Left lung (tissue), 10 donors: ENCODE data around the gene GRIK5. TPM values are rescaled to one million over a fixed set of nuclear protein-coding genes. Genes with fewer than 3 reads are reported as not detected.

Experiments
- ATAC-seq: fragments of 200-7000 bp; cut with Tn5 transposase; one replicate; pipeline ENCODE4 v1.9.1; 2020; ENCODE audit warnings: moderate library complexity
- DNase-seq, 4 donors: peaks; one replicate each; pipeline ENCODE4 v3.0.0-alpha.2; 2013 to 2020
- H3K27ac ChIP-seq, 2 donors: fragments of 200-600 bp; sonication (generic) in 1 of 2; one replicate each; pipeline versions ENCODE4 v1.5.0 to v1.8.0; 2020 to 2021
- H3K27me3 ChIP-seq, 2 donors: fragments of 200-600 bp; sonication (generic) in 1 of 2; one replicate each; pipeline versions ENCODE4 v1.5.0 to v1.8.0; 2020 to 2021
- H3K36me3 ChIP-seq, 2 donors: fragments of 200-600 bp; sonication (generic) in 1 of 2; one replicate each; pipeline versions ENCODE4 v1.5.0 to v1.8.0; 2020 to 2021
- H3K4me1 ChIP-seq, 2 donors: fragments of 200-600 bp; one replicate each; pipeline ENCODE4 v1.8.0; 2021
- H3K4me3 ChIP-seq, 2 donors: fragments of 200-600 bp; sonication (generic) in 1 of 2; one replicate each; pipeline versions ENCODE4 v1.5.0 to v1.8.0; 2020 to 2021; ENCODE audit warnings: mild to moderate bottlenecking in 1 of 2
- H3K9me3 ChIP-seq, 2 donors: fragments of 200-600 bp; sonication (generic) in 1 of 2; one replicate each; pipeline versions ENCODE4 v1.5.0 to v1.8.0; 2020 to 2021
- CTCF ChIP-seq, 2 donors: fragments of 200-600 bp; sonication (generic) in 1 of 2; IDR thresholded peaks; one replicate each; pipeline versions ENCODE4 v1.5.0 to v1.8.0; 2021; ENCODE audit warnings: antibody characterized with exemption in 2 of 2
- intact Hi-C, 2 donors: fragments of 100-400 bp; cut with DNase I; formaldehyde crosslinking; loops; one replicate each; pipeline versions ENCODE4 v1.11.2 to v1.14.2; 2022
- polyA plus RNA-seq, 6 donors: library from polyadenylated mRNA; unstranded; fragments of 120-200 nt; gene quantifications; one replicate each; pipeline ENCODE4 v1.2.1, GENCODE V29; 2013; ENCODE audit not compliant: insufficient read length in 6 of 6
- total RNA-seq, 2 donors: library from RNA; stranded (reverse); fragmentation: NEBNext Ultra II Directional; extraction: Animal tissue kit (Norgen Biotek cat#: 25700); gene quantifications; one replicate each; pipeline ENCODE4 v1.2.1, GENCODE V29; 2021
- donor health status: DM: no; HTN: yes; CAD: no.
- donor health status: DM: no; HTN: no; CAD: no.

GRIK5 gene
- total and polyA plus RNA-seq, 8 donors = 0.29 to 11.6 (median 4.6) TPM

DNA sequence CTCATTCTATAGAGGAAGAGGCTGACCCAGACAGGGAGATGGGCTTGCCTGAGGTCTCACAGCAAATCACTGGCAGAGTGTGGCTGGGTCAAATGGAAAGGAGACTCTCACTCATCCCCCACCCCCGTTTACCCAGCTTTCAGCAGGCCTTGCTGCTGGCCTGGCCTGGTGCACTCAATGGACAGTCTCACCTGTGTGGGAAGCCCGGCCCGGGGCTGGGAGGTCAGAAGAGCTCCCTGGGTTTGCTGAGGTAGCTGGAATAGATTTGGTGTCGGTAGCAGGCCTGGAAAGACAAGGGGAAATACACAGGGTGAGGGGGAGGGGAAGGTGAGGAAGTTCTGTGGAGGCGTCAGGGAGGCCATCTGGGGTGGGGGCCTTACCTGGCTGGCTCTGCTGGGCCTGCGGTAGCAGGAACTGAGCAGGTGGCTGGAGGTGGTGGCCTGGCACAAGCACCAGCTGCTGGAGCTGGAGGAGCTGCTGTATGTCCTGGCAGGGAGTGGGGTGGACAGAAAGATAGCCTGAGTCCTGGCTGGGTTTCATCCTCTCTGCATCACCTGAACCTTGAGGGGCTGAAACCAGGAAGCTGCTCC, 29.4 kb upstream of the GRIK5 start:
- no peak for TF ChIP-seq CTCF (IDR thresholded peaks at IDR 0.05)
- intact Hi-C loops = no loop called here
- no peaks in the 10 kb centered on the region for H3K9me3 ChIP-seq
- DNase-seq (no peak), ATAC-seq (no peak)
- no peak overlapping the region for H3K27ac ChIP-seq
- peaks cover 0 to 20% of the 10 kb centered on the region in 2 donors for H3K27me3 ChIP-seq
- H3K4me1 ChIP-seq = no peaks in the 10 kb centered on the region
- peaks cover 0 to 17% of the 10 kb centered on the region in 2 donors for H3K36me3 ChIP-seq
- no peak overlapping the region for H3K4me3 ChIP-seq

DNA sequence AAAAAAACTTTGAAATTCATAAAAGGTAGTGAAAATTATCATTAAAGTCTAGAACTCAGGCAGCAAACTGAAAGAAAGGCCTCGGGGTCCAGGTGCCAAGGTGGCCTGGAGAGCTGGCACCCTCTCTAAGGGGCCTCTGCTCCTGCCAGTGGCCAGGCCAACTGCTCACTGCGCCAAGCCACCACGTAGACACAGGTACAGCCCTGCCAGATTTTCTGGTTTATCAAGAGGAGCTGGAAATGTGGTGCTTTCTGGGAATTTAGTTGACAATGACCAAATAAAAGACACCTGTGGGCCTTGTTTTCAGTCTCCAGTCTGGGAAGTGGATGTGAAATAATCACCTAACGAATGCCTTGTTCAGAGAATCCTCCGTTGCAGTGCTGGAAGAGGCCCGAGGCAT, 28.8 kb upstream of the GRIK5 start:
- no peaks in the 10 kb centered on the region for H3K9me3 ChIP-seq
- no peaks in the 10 kb centered on the region for H3K4me1 ChIP-seq
- no peak overlapping the region for H3K27ac ChIP-seq
- ATAC-seq = no peak
- intact Hi-C loops = no loop called here
- H3K36me3 ChIP-seq = peaks cover 0 to 19% of the 10 kb centered on the region in 2 donors
- H3K4me3 ChIP-seq = no peak overlapping the region
- no peak for DNase-seq
- peaks cover 0 to 20% of the 10 kb centered on the region in 2 donors for H3K27me3 ChIP-seq
- TF ChIP-seq CTCF (IDR thresholded peaks at IDR 0.05) = no peak

- Histone ChIP-seq H3K4me1 (no peaks in the 10 kb centered on the region), H3K9me3 (no peaks in the 10 kb centered on the region), H3K4me3 (no peak overlapping the region), H3K27me3 (peaks cover 0 to 20% of the 10 kb centered on the region in 2 donors), H3K36me3 (peaks cover 0 to 19% of the 10 kb centered on the region in 2 donors), H3K27ac (no peak overlapping the region)
- intact Hi-C loops = no loop called here
- TF ChIP-seq CTCF (IDR thresholded peaks at IDR 0.05) = no peak
- DNase-seq = no peak
- no peak for ATAC-seq
Measured at GRCh38 chr19:42097461-42097860, 27.5 kb upstream of the GRIK5 start.

- intact Hi-C loops = no loop called here
- no peaks in the 10 kb centered on the region for H3K9me3 ChIP-seq
- no peak overlapping the region for H3K4me3 ChIP-seq
- no peak for DNase-seq
- no peak for TF ChIP-seq CTCF (IDR thresholded peaks at IDR 0.05)
- H3K27me3 ChIP-seq = peaks cover 0 to 20% of the 10 kb centered on the region in 2 donors
- H3K36me3 ChIP-seq = peaks cover 0 to 19% of the 10 kb centered on the region in 2 donors
- no peak overlapping the region for H3K27ac ChIP-seq
- ATAC-seq = no peak
- no peaks in the 10 kb centered on the region for H3K4me1 ChIP-seq
Measured at GRCh38 chr19:42096255-42096837, 26.3 kb upstream of the GRIK5 start.

DNA sequence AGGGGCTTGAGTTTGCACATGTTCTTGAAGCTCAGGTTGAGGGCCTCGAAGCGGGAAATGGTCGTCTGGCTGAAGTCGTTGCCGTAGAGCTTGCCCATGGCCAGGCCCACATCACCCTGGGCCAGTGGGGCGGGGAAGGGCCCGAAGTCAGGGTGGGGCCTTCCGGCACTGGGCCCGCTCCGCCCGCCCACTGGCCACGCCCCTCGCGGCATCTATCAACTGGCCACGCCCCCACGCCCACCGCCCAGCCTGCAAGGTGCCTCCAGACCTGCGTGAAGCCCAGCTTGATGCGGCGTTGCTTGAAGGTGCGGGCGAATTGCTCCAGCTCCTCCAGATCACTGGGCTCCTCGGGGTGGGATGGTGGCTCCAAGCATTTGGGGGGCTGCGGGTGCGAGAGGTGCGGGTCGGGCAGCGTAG, 25.8 kb upstream of the GRIK5 start:
- Histone ChIP-seq H3K4me3 (no peak overlapping the region), H3K27me3 (peaks cover 0 to 20% of the 10 kb centered on the region in 2 donors), H3K9me3 (no peaks in the 10 kb centered on the region), H3K27ac (no peak overlapping the region), H3K4me1 (no peaks in the 10 kb centered on the region), H3K36me3 (peaks cover 0 to 19% of the 10 kb centered on the region in 2 donors)
- ATAC-seq (no peak), DNase-seq (no peak)
- intact Hi-C loops = no loop called here
- TF ChIP-seq CTCF (IDR thresholded peaks at IDR 0.05) = no peak
